HFFc6 (cell line): Measurements from ENCODE around the gene ZNRF3. TPM values are rescaled to one million over a fixed set of nuclear protein-coding genes. Genes with fewer than 3 reads are reported as not detected.

Experiments used
- DNase-seq: peaks from one replicate; pipeline ENCODE4 v3.0.0-alpha.2; 2018
- H3K27ac Mint-ChIP-seq: 2 replicates; pipeline ENCODE4 v1.8.0; 2020; ENCODE audit warnings: mild to moderate bottlenecking, mixed read lengths
- H3K27me3 Mint-ChIP-seq: 2 replicates; pipeline ENCODE4 v1.8.0; 2021; ENCODE audit warnings: mild to moderate bottlenecking, moderate library complexity, mixed read lengths; ENCODE audit not compliant: insufficient read depth
- H3K36me3 Mint-ChIP-seq: 2 replicates; pipeline ENCODE4 v1.8.0; 2021; ENCODE audit warnings: low read depth, mixed read lengths
- H3K4me1 Mint-ChIP-seq: 2 replicates; pipeline ENCODE4 v1.8.0; 2020; ENCODE audit warnings: low read depth, mixed read lengths
- H3K4me3 Mint-ChIP-seq: 2 replicates; pipeline ENCODE4 v1.8.0; 2020; ENCODE audit warnings: mild to moderate bottlenecking, moderate library complexity, mixed read lengths
- H3K9me3 Mint-ChIP-seq: 2 replicates; pipeline ENCODE4 v1.8.0; 2020; ENCODE audit warnings: mild to moderate bottlenecking, mixed read lengths
- CTCF ChIP-seq: fragments of 200-600 bp; sonication (generic); IDR thresholded peaks from 2 replicates; pipeline ENCODE4 v1.5.0; 2021; ENCODE audit warnings: antibody characterized with exemption, mild to moderate bottlenecking
- total RNA-seq, 6 experiments: library from RNA; stranded (reverse); fragmentation: NEBNext Ultra II Directional; extraction: Animal tissue kit (Norgen Biotek cat#: 25700); gene quantifications; 2 replicates in 1 of 6; 3 replicates in 5 of 6; pipeline ENCODE4 v1.2.3, GENCODE V29; 2021

ZNRF3 gene
- total RNA-seq, 6 experiments from 2014 or later = 3.3 to 4.7 (median 3.6) TPM

- TF ChIP-seq CTCF = no peak
- Mint-ChIP-seq H3K27me3 (no peaks in the 10 kb centered on the region), H3K4me3 (no peak overlapping the region), H3K27ac (no peak overlapping the region), H3K36me3 (no peaks in the 10 kb centered on the region), H3K9me3 (no peaks in the 10 kb centered on the region), H3K4me1 (peaks cover 11% of the 10 kb centered on the region)
- no peak for DNase-seq
Measured at GRCh38 chr22:28995551-28995950, 112.2 kb downstream of the ZNRF3 start.

GRCh38 chr22:28997342-28997741 is 114.0 kb downstream of the ZNRF3 start:
- Mint-ChIP-seq H3K27me3 (no peaks in the 10 kb centered on the region), H3K9me3 (no peaks in the 10 kb centered on the region), H3K36me3 (no peaks in the 10 kb centered on the region), H3K27ac (no peak overlapping the region), H3K4me3 (no peak overlapping the region), H3K4me1 (peaks cover 11% of the 10 kb centered on the region)
- no peak for DNase-seq
- TF ChIP-seq CTCF = no peak

GRCh38 chr22:28998681-28999080 is 115.3 kb downstream of the ZNRF3 start:
- Mint-ChIP-seq H3K4me1 (peaks cover 11% of the 10 kb centered on the region), H3K9me3 (no peaks in the 10 kb centered on the region), H3K27ac (no peak overlapping the region), H3K27me3 (no peaks in the 10 kb centered on the region), H3K4me3 (no peak overlapping the region), H3K36me3 (no peaks in the 10 kb centered on the region)
- TF ChIP-seq CTCF = no peak
- no peak for DNase-seq

- no peak for TF ChIP-seq CTCF
- H3K4me1 Mint-ChIP-seq = peaks cover 11% of the 10 kb centered on the region
- H3K4me3 Mint-ChIP-seq = no peak overlapping the region
- H3K36me3 Mint-ChIP-seq = no peaks in the 10 kb centered on the region
- no peaks in the 10 kb centered on the region for H3K9me3 Mint-ChIP-seq
- 0 out of 2 replicates have a peak, but pooled peaks cover 2% of the 10 kb centered on the region for H3K27me3 Mint-ChIP-seq
- H3K27ac Mint-ChIP-seq = no peak overlapping the region
- DNase-seq = no peak
Measured at GRCh38 chr22:28999510-28999909, 116.1 kb downstream of the ZNRF3 start.

- Mint-ChIP-seq H3K27me3 (0 out of 2 replicates have a peak, but pooled peaks cover 2% of the 10 kb centered on the region), H3K4me1 (peaks cover 11% of the 10 kb centered on the region), H3K4me3 (no peak overlapping the region), H3K36me3 (no peaks in the 10 kb centered on the region), H3K9me3 (no peaks in the 10 kb centered on the region), H3K27ac (no peak overlapping the region)
- no peak for DNase-seq
- no peak for TF ChIP-seq CTCF
Measured at GRCh38 chr22:28999919-29000556, 116.7 kb downstream of the ZNRF3 start.
